Right ventricle myocardium inferior (tissue), 1 donor: ENCODE measurements around the gene TPSG1. TPM values are rescaled to one million over a fixed set of nuclear protein-coding genes. Genes with fewer than 3 reads are reported as not detected.
"Not testable (repeated sequence)": the region's sequence is repeated elsewhere in the genome, so short reads cannot be mapped to it uniquely, and the experiment has no call there.

Experiments
- ATAC-seq: fragments of 200-7000 bp; cut with Tn5 transposase; one replicate; pipeline ENCODE4 v1.9.1; 2020; ENCODE audit warnings: mild to moderate bottlenecking, moderate library complexity
- DNase-seq: peaks from one replicate; pipeline ENCODE4 v3.0.0; 2021; ENCODE audit errors: missing footprints
- intact Hi-C: fragments of 100-400 bp; cut with DNase I; formaldehyde crosslinking; loops from one replicate; pipeline ENCODE4 v1.11.0; 2022
- total RNA-seq: library from RNA; stranded (reverse); fragmentation: NEBNext Ultra II Directional; extraction: Animal tissue kit (Norgen Biotek cat#: 25700); gene quantifications from one replicate; pipeline ENCODE4 v1.2.1, GENCODE V29; 2021
- donor health status: DM: no; HTN: yes; CAD: no; lungs with severe emphysema.

Gene TPSG1
- total RNA-seq, 1 donor from 2014 or later = 0.30 TPM

GRCh38 chr16:1185460-1186207 lies 39.4 kb downstream of the TPSG1 start:
- not testable (repeated sequence) for DNase-seq, ATAC-seq

GRCh38 chr16:1184980-1185379 lies 40.1 kb downstream of the TPSG1 start:
- ATAC-seq = no peak

More at GRCh38 chr16:1185460-1186207, 39.4 kb downstream of the TPSG1 start:
- intact Hi-C loops = not testable (repeated sequence)

GRCh38 chr16:1184156-1184868 lies 40.8 kb downstream of the TPSG1 start:
- intact Hi-C loops = no loop called here

More at GRCh38 chr16:1184980-1185379, 40.1 kb downstream of the TPSG1 start:
- no peak for DNase-seq
- intact Hi-C loops = no loop called here

GRCh38 chr16:1182950-1183907 lies 41.8 kb downstream of the TPSG1 start:
- ATAC-seq = peak; percentile 18
- intact Hi-C loops = no loop called here

More at GRCh38 chr16:1184156-1184868, 40.8 kb downstream of the TPSG1 start:
- ATAC-seq (no peak), DNase-seq (no peak)

GRCh38 chr16:1182316-1182671 lies 42.8 kb downstream of the TPSG1 start:
- DNase-seq = no peak
- intact Hi-C loops = no loop called here
- peak; percentile 61 for ATAC-seq

More at GRCh38 chr16:1182950-1183907, 41.8 kb downstream of the TPSG1 start:
- DNase-seq = no peak

GRCh38 chr16:1181404-1182315 lies 43.4 kb downstream of the TPSG1 start:
- intact Hi-C loops = loop anchor here (2.0 kb wide), 1 partner anchor 25 kb away; no protein-coding TSS in a partner anchor
- ATAC-seq (no peak), DNase-seq (no peak)

GRCh38 chr16:1180549-1181403 lies 44.3 kb downstream of the TPSG1 start:
- ATAC-seq (peak; percentile 38), DNase-seq (no peak)
- intact Hi-C loops = loop anchor here (2.0 kb wide), 1 partner anchor 24 kb away; no protein-coding TSS in a partner anchor

- intact Hi-C loops = no loop called here
- no peak for ATAC-seq
- DNase-seq = no peak
Observed at GRCh38 chr16:1178295-1178910, 46.7 kb downstream of the TPSG1 start.

GRCh38 chr16:1177750-1178149 lies 47.3 kb downstream of the TPSG1 start:
- intact Hi-C loops = no loop called here
- ATAC-seq = no peak

GRCh38 chr16:1177053-1177452 lies 48.0 kb downstream of the TPSG1 start:
- intact Hi-C loops = no loop called here
- no peak for DNase-seq
- no peak for ATAC-seq

More at GRCh38 chr16:1177750-1178149, 47.3 kb downstream of the TPSG1 start:
- no peak for DNase-seq

GRCh38 chr16:1176280-1176897 lies 48.7 kb downstream of the TPSG1 start:
- ATAC-seq (no peak), DNase-seq (no peak)
- intact Hi-C loops = no loop called here

GRCh38 chr16:1175566-1176279 lies 49.3 kb downstream of the TPSG1 start:
- no peak for ATAC-seq

GRCh38 chr16:1174477-1175357 lies 50.4 kb downstream of the TPSG1 start:
- intact Hi-C loops = no loop called here
- ATAC-seq = no peak
- no peak for DNase-seq

More at GRCh38 chr16:1175566-1176279, 49.3 kb downstream of the TPSG1 start:
- intact Hi-C loops = no loop called here
- DNase-seq = no peak

- intact Hi-C loops = no loop called here
- no peak for DNase-seq
- no peak for ATAC-seq
Observed at GRCh38 chr16:1173788-1174451, 51.1 kb downstream of the TPSG1 start.
